TTC549 (cell line): ENCODE data around the gene TMEM116.
"Not testable (repeated sequence)": the region's sequence is repeated elsewhere in the genome, so short reads cannot be mapped to it uniquely, and the experiment has no call there.

ENCODE experiments used
- FAIRE-seq: peaks from 2 replicates; lab custom pipeline; 2012; peaks lifted over from hg19 to GRCh38; lab: Jason Lieb, UNC

TMEM116 gene

GRCh38 chr12:112012775-112013600 is at the start of gene TMEM116, which contains the start of gene ERP29:
TMEM116 (minus strand) TSS chr12:112013165; CDS start chr12:112005270, 7,895 bp downstream.
ERP29 (plus strand) TSS chr12:112013426; CDS start chr12:112013466, 40 bp downstream.
- FAIRE-seq: no peak

GRCh38 chr12:112061137-112061536 is 48.2 kb upstream of the TMEM116 start:
- FAIRE-seq: no peak

- no peak for FAIRE-seq
These were observed 36.4 kb upstream of the TMEM116 start for GRCh38 chr12:112049351-112049750.

DNA sequence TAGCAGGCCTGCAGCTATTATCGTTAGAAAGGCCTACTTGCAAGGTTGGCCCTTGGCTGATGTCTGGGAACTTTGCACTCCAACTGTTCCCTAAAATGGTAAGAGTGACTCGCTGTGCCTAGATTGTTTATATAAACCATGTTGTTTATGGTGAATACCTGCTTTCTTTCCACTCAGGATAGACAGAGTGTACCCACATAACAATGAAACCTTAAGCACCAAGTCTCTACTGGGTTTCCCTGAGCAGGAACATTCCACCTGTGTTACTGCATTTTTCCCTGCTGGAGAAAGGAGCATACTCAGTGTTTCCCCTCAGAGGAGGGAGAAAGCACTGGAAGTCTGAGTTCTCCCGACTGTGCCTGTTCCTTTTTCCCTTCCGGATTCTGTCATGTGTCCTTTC is 33.0 kb upstream of the TMEM116 start:
- FAIRE-seq: no peak

DNA sequence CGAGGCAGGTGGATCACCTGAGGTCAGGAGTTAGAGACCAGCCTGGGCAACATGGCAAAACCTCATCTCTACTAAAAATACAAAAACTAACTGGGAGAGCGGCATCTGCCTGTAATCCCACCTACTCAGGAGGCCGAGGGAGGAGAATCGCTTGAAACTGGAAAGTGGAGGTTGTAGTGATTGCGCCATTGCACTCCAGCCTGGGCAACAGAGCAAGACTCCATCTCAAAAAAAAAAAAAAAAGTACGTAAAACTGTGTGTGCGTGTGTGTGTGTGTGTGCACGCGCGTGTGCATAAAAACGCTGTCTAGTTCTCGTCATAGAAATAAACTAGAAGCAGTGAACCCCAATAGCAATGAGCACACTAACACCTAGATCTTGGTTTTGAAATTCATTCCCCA is 23.6 kb upstream of the TMEM116 start:
- FAIRE-seq: not testable (repeated sequence)

GRCh38 chr12:112035219-112035785 is 22.3 kb upstream of the TMEM116 start:
- no peak for FAIRE-seq

GRCh38 chr12:112032292-112032691 is 19.3 kb upstream of the TMEM116 start:
- FAIRE-seq: no peak

DNA sequence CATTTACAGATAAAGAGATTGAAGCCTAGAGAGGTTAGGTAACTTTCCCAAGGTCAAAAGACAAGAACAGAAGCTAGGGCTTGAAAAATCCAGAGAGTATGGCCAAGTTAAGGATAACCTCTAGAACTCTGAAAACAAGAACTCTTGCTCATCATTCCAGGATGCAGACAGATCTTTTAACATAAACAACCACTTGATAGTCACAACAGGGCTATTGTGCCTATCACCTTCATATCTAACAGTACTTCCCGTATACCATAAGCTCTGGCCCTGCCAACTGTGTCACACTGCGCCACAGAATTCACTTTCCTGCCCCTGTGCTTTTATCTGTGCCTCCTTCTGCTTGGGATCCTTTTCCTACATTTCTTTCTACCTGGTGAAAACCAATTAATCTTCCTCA is 18.5 kb upstream of the TMEM116 start:
- no peak for FAIRE-seq

DNA sequence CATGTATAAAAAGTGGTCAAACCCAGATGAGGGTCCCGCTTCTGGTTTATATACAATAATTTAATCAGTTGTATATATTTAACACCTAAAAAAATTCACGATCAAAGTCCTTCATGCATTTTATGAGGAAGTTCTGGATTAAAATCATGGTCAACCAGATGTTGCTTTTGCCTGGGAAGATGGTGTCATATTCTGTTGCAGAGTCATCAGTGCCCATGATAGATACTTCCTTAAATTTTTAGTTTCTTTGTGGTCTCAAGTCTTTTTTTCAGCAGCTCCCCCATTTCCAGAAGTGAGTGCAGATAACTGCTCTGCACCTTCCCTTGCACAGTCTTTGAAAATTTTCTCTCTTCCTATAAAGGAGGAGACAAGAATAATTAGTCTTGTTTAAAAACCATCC is 16.3 kb upstream of the TMEM116 start:
- FAIRE-seq: no peak

GRCh38 chr12:112025808-112026375 is 12.9 kb upstream of the TMEM116 start:
- no peak for FAIRE-seq

DNA sequence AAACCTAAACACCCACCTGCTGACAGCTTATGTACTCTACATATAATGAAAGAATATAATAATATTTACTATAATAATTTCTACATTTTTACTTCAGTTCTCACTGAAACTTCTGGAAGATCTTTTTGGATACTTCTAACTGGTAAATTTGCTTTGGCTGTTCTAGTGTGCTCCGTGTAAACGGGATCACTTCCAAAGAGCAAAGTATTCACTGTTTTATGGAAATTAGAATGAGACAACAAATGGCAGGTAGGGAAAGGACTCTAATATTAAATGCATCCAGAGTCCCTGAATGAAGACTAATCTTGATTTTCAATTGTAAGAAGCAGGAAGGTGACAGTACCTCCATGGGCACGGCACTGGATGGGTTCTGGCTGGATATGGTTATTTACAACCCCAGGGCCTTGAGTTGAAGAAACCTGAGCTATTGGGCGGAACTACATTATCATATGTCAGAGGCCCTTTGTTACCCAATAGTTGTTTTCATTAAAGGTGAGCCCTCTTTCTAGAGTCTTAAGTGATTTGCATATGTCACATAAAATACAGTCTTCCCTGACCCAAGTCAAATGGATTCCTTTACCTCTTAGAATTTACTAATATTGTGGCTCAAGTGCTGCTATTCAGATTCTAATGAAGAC is 10.9 kb upstream of the TMEM116 start:
- FAIRE-seq: no peak

- FAIRE-seq: no peak
These were observed 9.5 kb upstream of the TMEM116 start for GRCh38 chr12:112022241-112023016.

DNA sequence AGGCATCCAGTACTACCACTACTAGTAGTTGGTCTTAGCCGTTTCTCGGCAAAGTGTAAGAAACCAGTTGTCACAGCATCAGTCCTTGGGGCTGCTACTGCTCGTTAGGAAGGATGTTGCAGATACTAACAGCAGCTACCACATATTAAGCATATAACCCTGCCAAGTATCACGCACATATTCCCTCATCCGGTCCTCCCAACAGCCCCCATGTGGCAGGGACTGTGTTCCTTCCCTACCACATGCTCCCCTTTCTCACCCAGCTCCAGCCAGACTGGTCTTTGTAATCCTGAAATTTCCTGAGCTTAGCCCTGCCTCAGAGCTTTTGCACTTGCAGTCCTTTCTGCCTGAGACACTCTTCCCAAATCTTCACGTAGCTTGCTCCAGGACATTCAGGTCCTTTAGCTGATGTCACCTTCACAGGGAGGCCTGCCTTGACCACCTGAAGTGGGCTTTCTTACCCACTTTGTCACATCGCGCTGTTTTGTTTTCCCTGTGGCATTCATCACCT is 8.0 kb upstream of the TMEM116 start:
- no peak for FAIRE-seq

DNA sequence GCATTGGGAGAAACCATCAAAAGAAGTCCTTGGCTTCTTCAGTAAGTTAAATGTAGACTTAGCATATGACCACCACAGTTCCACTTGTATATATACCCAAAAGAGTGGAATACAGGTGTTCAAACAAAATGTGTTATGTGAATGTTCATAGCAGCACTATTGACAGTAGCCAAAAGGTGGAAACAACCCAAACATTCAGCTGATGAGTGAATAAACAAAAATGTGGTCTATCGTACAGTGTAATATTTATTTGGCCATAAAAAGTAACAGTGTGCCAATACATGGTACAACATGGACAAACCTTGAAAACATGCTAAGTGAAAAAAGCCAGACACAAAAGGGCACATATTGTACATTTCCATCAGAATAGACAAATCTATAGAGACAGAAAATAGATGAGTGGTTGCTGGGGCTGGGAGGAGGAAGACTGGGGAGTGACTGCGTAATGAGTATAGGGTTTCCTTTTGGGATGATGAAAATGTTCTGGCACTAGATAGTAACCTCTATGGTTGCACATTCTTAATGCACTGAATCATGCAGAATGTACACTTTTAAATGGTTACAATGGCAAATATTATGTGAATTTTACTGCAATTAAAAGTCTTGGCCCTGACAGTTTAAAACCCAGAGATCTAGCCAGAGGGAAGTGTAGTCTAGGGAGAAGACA is 5.7 kb upstream of the TMEM116 start:
- no peak for FAIRE-seq

DNA sequence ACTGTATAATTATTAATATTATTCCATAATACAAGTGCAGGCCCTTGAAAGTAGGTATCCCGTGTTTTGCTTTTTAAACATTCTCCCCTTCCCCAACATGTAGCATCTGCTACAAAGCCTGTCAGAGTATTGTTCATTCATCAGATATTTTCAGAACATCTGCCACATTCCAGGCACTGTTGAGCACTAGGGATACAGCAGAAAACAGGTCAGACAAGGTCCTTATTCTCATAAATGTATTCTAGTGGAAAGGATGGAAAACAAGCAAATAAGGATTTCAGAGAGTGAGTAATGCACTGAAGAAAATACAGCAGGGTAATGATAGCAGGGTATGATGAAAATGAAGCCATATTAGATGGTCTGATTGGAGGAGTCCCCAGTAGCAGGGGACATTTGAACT is 4.1 kb upstream of the TMEM116 start:
- FAIRE-seq: no peak

- FAIRE-seq: no peak
These were observed 3.0 kb upstream of the TMEM116 start for GRCh38 chr12:112015938-112016337.

GRCh38 chr12:112013601-112014402 is 837 bp upstream of the TMEM116 start:
- no peak for FAIRE-seq

DNA sequence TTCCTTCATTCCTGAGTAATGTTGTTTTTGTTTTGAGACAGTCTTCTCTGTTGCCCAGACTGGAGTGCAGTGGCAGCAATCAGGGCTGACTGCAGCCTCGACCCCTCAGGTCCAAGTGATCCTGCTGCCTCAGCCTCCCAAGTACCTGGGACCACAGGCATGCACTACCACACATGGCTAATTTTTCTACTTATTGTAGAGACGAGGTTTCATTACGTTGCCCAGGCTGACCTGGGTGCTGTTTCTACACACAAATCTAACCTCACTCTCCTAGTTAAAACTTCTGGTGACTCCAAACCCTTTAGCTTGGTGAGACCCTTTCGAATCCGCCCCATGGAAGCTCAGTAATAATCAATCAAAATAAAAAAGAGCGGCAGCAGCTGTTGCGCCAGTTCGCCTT is 1.3 kb downstream of the TMEM116 start:
- FAIRE-seq: no peak

DNA sequence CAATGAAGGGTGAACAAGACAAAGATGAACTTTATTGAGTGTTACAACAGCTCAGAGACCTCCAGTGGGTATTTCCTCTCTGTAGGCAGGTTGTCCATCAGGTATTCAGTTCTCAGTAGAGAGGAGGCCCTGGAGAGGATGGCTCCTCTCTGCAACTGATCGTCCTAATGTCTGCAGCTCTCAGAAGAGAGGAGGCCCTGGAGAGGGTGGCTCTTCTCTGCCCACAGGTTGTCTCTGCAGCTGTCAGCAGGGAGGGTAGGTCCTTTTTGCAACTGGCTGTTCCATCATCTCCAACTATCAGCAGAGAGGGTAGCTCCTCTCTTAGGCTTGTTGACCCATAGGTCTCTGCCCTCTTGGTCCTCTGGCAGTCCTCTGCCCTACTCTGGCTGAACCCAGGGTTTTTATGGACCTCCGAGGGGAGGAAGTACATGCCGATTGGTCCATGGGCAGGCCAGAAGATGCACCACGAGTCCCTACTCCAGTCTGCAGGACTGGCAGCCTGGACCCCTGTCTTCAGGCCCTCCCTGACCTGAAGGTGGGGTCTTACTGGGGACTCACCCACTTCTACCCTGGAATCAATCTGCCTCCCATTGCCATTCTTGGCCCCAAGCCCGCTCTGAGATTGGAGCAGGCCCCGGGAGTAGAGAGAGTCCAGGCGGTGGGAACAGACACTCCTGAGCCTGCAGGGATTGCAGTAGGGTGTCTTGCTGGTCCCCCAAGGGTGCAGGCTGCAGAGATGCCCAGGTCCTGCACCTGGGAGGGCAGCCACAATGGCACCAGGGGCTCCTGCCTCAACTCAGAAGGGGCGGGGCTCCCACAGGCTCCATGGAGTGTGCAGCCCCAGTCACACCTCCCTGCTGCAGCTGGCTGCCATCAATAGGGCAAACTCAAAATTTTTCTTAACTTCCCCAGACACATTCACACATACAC is 2.3 kb downstream of the TMEM116 start:
- FAIRE-seq: no peak
